ENCODE data around the gene DEDD2.

DEDD2 gene

GRCh38 chr19:42197375-42197817, 20.1 kb downstream of the DEDD2 start:
- no peak for DNase-seq

- no peak for DNase-seq
Observed at GRCh38 chr19:42196011-42197001, 21.2 kb downstream of the DEDD2 start.

GRCh38 chr19:42193706-42194105, 23.8 kb downstream of the DEDD2 start:
- no peak for DNase-seq

- no peak for DNase-seq
Observed at GRCh38 chr19:42193294-42193693, 24.2 kb downstream of the DEDD2 start.

GRCh38 chr19:42191855-42192254, 25.6 kb downstream of the DEDD2 start:
- DNase-seq = peak; percentile 100

- DNase-seq = peak; percentile 60
Observed at GRCh38 chr19:42191330-42191729, 26.1 kb downstream of the DEDD2 start.

- DNase-seq = no peak
Observed at GRCh38 chr19:42189133-42189532, 28.3 kb downstream of the DEDD2 start.

- no peak for DNase-seq
Observed at GRCh38 chr19:42188665-42189064, 28.8 kb downstream of the DEDD2 start.

GRCh38 chr19:42185277-42185676, 32.2 kb downstream of the DEDD2 start:
- DNase-seq = peak; percentile 45

- peak; percentile 80 for DNase-seq
Observed at GRCh38 chr19:42184401-42184861, 33.0 kb downstream of the DEDD2 start.

GRCh38 chr19:42178791-42179674, 38.4 kb downstream of the DEDD2 start:
- DNase-seq = no peak

GRCh38 chr19:42177686-42178019, 39.8 kb downstream of the DEDD2 start:
- no peak for DNase-seq

- DNase-seq = peak; percentile 96
Observed at GRCh38 chr19:42176990-42177685, 40.3 kb downstream of the DEDD2 start.

GRCh38 chr19:42176649-42176989, 40.9 kb downstream of the DEDD2 start:
- peak; percentile 96 for DNase-seq

GRCh38 chr19:42175952-42176648, 41.4 kb downstream of the DEDD2 start:
- DNase-seq = no peak

GRCh38 chr19:42174958-42175734, 42.3 kb downstream of the DEDD2 start:
- DNase-seq = no peak

- no peak for DNase-seq
Observed at GRCh38 chr19:42174188-42174587, 43.3 kb downstream of the DEDD2 start.

GRCh38 chr19:42173695-42174094, 43.8 kb downstream of the DEDD2 start:
- no peak for DNase-seq

GRCh38 chr19:42172261-42172660, 45.2 kb downstream of the DEDD2 start:
- peak; percentile 66 for DNase-seq

- DNase-seq = no peak
Observed at GRCh38 chr19:42170715-42171114, 46.8 kb downstream of the DEDD2 start.

All from DMS153 (cell line).